Renal cortex interstitium (tissue), 11 donors: ENCODE results near the gene POLD3. TPM values are rescaled to one million over a fixed set of nuclear protein-coding genes. Genes with fewer than 3 reads are reported as not detected.
"Not testable (repeated sequence)": the region's sequence is repeated elsewhere in the genome, so short reads cannot be mapped to it uniquely, and the experiment has no call there.

Experiments
- DNase-seq, 11 donors: peaks; one replicate each; pipeline ENCODE4 v3.0.0-alpha.2; 2013; ENCODE audit warnings: low read depth in 9 of 11, low spot score in 4 of 11; ENCODE audit errors: extremely low read depth in 1 of 11
- polyA plus RNA-seq, 3 donors: library from polyadenylated mRNA; unstranded; fragments of 120-200 nt; gene quantifications; one replicate each; pipeline ENCODE4 v1.2.1, GENCODE V29; 2013; ENCODE audit not compliant: insufficient read length in 3 of 3

Gene POLD3
- polyA plus RNA-seq, 3 donors = 34.2 to 42.4 (median 35.3) TPM

DNA sequence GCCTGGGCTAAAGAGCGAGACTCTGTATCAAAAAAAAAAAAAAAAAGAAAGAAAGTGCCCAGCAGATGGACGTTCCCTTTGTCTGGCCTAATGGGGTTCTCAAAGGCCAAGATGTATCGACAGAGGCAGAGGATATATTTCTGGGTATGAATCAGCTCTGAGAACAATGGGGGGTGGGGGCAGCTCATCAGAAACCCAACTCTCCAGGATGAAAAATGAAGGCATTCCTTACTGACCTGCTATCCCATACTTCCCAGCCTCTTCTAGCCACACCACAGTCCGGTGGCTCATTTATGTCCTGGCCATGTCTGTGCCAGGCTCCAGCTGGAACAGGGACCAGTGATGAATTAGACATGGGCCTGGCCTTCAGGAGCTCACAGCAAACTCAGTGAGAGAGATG, 15.2 kb upstream of the POLD3 start:
- no peak for DNase-seq

- DNase-seq = no peak
Observed at GRCh38 chr11:74577624-74578396, 14.6 kb upstream of the POLD3 start.

DNA sequence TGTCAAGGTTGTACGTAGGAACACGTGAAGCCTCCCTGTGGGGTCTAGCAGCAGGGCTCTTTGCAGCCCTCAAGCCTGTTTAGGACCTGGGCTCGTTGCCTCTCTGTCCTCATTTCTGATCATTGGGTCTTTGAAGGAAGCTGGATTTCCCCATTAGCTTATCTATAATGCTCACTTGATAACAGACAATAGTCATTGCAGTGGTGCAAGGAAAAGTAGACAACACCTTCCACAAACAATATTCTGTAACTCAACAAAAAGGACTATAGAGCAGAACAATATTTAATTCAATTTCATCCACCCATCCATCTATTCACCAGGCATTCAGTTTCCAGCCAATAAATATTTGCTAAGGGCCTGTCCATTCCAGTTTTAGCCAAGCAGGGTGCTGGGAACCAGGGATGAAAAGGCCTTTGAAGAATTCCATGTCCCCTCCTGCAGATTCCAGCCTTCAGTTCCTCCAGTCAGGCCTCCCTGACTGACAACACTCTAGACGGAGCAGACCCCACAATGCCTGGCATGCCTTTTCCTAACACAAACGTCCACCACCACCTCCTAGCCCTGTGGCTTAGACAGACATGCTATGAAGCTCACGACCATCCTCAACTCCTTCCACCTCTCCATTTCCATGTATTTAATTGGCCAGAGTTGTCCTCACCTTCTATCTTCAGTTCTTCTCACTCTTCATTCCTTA, 12.7 kb upstream of the POLD3 start:
- DNase-seq = no peak

DNA sequence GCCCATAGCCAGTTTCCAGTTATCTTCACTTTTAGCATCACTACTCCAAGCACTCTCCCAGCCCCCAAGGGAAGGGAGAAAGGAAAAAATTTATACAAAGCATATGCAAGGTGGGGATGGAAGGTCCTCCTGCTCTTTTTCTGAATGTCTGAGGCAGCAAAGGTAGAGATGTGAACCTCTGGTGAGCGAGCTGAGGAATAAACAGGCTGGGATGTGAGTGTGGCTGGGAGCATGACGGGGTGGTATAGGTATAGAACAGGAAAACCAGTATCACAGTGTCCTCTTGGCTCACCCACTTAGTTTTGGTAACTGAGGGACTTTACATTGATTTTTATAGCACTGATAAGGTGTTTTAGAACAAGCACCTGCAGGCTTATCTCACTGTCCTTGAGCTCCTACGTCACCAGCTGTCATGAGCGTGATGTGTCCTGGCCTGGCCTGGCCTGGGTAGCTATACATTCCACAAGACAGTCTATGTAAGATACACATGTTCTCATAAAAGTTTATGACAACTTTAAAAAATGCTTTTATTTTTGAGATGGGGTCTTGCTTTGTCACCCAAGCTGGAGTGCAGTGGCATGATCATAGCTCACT, 10.3 kb upstream of the POLD3 start:
- DNase-seq = no peak

GRCh38 chr11:74583024-74583624, 9.3 kb upstream of the POLD3 start:
- no peak for DNase-seq

DNA sequence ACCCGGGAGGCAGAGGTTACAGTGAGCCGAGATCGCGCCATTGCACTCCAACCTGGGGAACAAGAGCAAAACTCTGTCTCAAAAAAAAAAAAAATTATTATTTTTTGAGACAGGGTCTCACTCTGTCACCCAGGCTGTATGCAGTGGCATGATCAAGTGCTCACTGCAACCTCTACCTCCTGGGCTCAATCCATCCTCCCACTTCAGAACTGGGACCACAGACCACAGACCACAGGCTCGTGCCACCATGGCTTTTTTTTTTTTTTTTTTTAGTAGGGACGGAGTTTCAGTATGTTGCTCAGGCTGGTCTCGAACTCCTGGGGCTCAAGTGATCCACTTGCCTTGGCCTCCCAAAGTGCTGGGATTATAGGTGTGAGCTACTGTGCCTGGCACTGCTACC, 1.9 kb upstream of the POLD3 start:
- DNase-seq = not testable (repeated sequence)

DNA sequence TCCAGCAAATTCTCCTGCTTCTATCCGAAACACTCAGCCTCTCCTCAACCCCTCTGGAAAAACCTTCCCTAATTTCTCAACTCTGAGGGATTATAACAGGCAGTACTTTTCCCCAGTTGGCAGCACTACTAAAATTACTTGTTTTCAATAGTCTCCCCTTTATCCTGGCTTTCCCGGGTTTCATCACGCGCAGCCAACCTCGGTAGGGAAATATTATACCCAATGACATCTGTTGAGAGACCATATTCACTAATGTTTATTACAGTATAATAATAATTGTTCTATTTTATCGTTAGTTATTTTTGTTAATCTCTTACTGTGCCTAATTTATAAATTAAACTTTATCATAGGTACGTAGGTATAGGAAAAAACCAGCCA, 330 bp upstream of the POLD3 start:
- peak in 1 of 11 donors; percentile 43 for DNase-seq

DNA sequence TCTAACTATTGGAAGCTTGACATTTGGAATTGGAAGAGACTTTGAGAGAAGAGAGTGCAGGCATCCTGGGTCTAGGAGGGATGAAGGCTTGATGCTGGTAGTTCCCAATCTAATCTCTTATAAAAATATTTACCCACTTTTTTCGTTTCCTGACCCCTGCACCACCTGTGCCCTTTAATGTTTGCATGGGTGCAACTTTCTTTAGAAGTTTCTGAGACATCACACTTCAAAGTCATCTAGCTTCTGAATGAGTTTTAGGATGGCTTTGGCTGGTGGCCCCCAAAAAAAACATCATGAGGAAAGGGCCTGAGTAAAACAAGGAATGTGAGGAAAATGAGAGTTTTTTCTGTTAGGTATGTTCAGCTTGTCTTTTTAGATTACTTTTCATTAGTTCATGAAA, 1.1 kb downstream of the POLD3 start:
- DNase-seq = no peak

- no peak for DNase-seq
Observed at GRCh38 chr11:74602637-74603556, 10.5 kb downstream of the POLD3 start.

GRCh38 chr11:74603845-74604244, 11.5 kb downstream of the POLD3 start:
- no peak for DNase-seq

DNA sequence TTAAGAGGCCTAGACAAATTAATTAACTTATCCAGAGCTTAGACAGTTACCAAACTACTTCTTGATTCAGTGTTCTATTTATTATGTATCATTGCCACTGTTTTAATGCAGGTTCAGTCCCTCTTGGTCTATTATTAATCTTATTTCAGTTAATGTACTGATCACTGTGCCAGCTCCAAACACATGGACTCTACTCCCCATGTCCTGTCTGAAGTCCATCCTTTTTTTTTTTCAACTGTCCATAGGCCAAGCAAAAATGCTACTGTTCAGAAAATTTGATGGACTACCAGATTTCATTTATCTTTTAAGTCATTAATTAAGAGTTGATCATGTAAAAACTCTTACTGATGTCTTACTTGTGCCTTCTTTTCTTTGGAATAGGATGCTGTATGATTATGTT, 11.9 kb downstream of the POLD3 start:
- DNase-seq = no peak

GRCh38 chr11:74605403-74605802, 13.0 kb downstream of the POLD3 start:
- no peak for DNase-seq

- DNase-seq = no peak
Observed at GRCh38 chr11:74608431-74608830, 16.0 kb downstream of the POLD3 start.

DNA sequence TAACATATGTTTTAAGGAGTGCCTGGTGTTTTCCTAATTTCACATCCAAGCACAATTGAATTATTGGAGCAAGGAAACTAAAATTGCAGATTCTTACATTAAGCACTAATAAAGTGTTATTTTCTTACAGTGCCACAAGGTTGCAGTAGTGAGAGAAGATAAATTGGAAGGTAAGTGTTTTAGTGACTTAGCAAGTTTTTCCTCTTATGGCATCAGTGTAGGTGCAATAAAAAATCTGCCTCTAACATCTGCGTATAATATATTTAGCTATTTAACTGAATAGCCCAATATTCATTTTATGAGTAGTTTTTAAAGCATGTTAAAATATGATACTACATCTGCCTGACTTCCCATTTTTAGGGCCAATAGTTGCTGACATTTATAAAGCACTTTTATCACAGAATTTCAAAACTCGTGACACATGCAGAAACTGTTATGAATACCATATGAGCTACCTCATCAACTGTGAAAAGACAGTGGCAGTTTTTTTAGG, 19.0 kb downstream of the POLD3 start:
- DNase-seq = peak in 2 of 11 donors; percentile 13 to 24

GRCh38 chr11:74612877-74613276, 20.5 kb downstream of the POLD3 start:
- DNase-seq = no peak

DNA sequence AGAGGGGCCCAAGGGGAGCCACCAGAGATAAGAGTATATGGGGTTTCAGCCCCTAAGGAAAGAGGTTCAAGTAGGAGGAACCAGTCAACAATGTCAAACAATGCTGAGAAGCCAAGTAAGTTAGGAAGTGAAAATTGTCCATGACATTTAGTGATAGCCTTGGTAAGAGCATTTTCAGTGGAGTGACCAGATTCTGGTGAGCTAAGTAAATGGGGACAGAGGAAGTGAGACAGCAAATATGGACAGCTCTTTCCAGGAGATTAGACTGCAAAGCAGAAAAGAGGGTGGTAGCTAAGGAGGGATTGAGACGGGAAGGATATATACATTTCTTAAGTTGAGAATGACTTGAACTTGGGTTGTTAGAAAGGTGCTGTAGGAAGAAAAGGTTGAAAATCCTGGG, 22.9 kb downstream of the POLD3 start:
- DNase-seq = no peak

- DNase-seq = no peak
Observed at GRCh38 chr11:74615988-74616387, 23.6 kb downstream of the POLD3 start.

- DNase-seq = no peak
Observed at GRCh38 chr11:74620531-74620930, 28.1 kb downstream of the POLD3 start.

GRCh38 chr11:74626130-74626529, 33.7 kb downstream of the POLD3 start:
- DNase-seq = no peak
